AG04450 (cell line): Measurements from ENCODE around the gene PHOSPHO1. TPM values are rescaled to one million over a fixed set of nuclear protein-coding genes. Genes with fewer than 3 reads are reported as not detected.
A peak's percentile ranks its signal among the peaks of the same experiment; 100 is the strongest.

ENCODE experiments used
- CTCF ChIA-PET: fragments of 300-600, 350-600 bp; formaldehyde crosslinking; extraction: SDS; loops from one replicate; lab custom pipeline; 2022; ENCODE audit warnings: antibody characterized with exemption, inconsistent platforms; lab: Charles Lee
- POLR2A ChIA-PET: fragments of 350-600 bp; formaldehyde crosslinking; extraction: SDS; loops from one replicate; lab custom pipeline; 2021; ENCODE audit warnings: antibody characterized with exemption, inconsistent platforms; lab: Yijun Ruan, JAX
- DNase-seq: peaks from one replicate; pipeline ENCODE4 v3.0.0-alpha.2; 2011; ENCODE audit warnings: low read depth, low spot score
- H3K27ac ChIP-seq: one replicate; pipeline ENCODE4 v1.5.1; 2012; ENCODE audit warnings: low read depth, low read length, control low read depth
- H3K27me3 ChIP-seq: one replicate; pipeline ENCODE4 v1.6.0; 2012; ENCODE audit warnings: low read length; ENCODE audit not compliant: control insufficient read depth, insufficient read depth
- H3K4me3 ChIP-seq: 2 replicates; pipeline ENCODE4 v1.5.1; 2011; ENCODE audit warnings: mild to moderate bottlenecking, low read depth, low read length, control low read depth
- H3K9me3 ChIP-seq: 2 replicates; pipeline ENCODE4 v1.5.1; 2012; ENCODE audit warnings: low read length; ENCODE audit not compliant: control insufficient read depth, insufficient read depth
- polyA plus RNA-seq: library from polyadenylated mRNA; depleted of rRNA; stranded (reverse); fragments of >200 nt; gene quantifications from 2 replicates; pipeline ENCODE4 v1.2.3, GENCODE V29; 2011
- TF ChIP-seq, protein P1 (sequence below): IDR thresholded peaks from 2 replicates; pipeline ENCODE4 v1.5.1; 2011; ENCODE audit warnings: low read depth, low read length, control low read depth, inconsistent platforms

Gene PHOSPHO1
- polyA plus RNA-seq, 1 experiment: 0.05 TPM

DNA sequence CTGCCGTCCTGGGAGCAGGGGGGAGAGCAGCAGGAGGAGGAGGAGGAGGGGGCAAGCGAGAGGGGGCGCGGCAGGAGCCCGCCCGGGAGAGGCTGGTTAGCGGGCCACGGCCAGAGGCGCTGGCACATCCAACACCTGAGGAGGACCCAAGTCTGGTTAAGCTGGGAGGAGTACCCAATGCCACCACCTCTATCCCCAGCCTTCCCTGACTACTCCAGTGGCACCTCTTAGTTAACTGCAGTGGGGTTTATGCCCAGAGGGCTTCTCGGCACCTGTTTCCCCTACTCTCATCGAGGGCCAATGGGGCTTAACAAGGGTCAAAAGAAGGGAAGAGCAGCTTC is 5.6 kb downstream of the PHOSPHO1 start:
- Histone ChIP-seq H3K4me3 (no peak overlapping the region), H3K9me3 (peaks cover 6% of the 10 kb centered on the region; the same call in 1 of the 2 replicates), H3K27ac (no peak overlapping the region), H3K27me3 (peaks cover 59% of the 10 kb centered on the region)
- TF ChIP-seq, protein P1, sequence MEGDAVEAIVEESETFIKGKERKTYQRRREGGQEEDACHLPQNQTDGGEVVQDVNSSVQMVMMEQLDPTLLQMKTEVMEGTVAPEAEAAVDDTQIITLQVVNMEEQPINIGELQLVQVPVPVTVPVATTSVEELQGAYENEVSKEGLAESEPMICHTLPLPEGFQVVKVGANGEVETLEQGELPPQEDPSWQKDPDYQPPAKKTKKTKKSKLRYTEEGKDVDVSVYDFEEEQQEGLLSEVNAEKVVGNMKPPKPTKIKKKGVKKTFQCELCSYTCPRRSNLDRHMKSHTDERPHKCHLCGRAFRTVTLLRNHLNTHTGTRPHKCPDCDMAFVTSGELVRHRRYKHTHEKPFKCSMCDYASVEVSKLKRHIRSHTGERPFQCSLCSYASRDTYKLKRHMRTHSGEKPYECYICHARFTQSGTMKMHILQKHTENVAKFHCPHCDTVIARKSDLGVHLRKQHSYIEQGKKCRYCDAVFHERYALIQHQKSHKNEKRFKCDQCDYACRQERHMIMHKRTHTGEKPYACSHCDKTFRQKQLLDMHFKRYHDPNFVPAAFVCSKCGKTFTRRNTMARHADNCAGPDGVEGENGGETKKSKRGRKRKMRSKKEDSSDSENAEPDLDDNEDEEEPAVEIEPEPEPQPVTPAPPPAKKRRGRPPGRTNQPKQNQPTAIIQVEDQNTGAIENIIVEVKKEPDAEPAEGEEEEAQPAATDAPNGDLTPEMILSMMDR: no peak
- POLR2A ChIA-PET: no interaction called here
- no peak for DNase-seq
- CTCF ChIA-PET: interaction anchor here (0.6 to 5.5 kb wide), 3 partner anchors 24 to 44 kb away, joined by 3 to 42 read pairs (median 3); no protein-coding TSS in a partner anchor

DNA sequence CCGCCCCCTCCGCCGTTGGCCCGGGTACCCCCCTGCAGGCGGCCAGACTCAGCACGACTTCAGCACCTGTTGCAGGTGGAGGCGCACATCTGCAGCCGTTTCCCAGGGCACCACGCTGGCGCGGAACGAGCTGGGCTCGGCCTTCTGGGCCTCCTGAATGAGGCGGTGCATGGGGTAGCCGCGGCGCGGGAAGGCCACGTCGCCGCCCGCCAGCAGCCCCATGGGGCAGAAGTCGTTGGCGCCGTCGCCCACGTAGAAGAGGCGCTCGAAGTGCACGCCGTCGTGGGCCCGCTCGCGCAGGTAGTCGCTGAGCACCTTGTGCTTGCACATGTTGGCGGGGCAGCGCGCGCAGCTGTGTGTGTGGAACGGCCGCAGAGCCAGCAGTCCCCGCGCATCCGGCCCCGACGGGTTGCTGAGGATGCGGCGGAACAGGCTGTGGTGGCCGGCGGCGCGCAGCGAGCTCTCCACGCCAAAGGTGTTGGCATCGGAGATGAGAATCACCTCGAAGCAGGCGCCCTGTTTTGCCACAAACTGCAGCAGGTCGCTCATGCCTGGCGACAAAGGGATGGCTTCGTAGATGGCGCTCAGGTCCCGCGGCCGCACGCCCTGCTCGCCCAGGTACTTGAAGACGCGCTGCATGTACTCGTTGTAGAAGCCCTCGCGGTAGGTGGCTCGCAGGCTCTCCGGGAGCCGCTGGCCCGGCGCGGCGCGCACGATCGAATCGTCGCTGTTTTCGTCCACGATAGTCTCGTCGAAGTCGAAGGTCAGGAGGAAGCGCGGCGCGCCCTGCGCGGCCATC is 6.2 kb downstream of the PHOSPHO1 start:
- H3K4me3 ChIP-seq: no peak overlapping the region
- no peak overlapping the region for H3K27ac ChIP-seq
- POLR2A ChIA-PET: no interaction called here
- CTCF ChIA-PET: interaction anchor here (0.6 to 5.5 kb wide), 4 partner anchors 24 to 205 kb away, joined by 3 to 42 read pairs (median 3); no protein-coding TSS in a partner anchor
- H3K27me3 ChIP-seq: peaks cover 58% of the 10 kb centered on the region
- DNase-seq: no peak
- H3K9me3 ChIP-seq: peaks cover 6% of the 10 kb centered on the region; the same call in 1 of the 2 replicates
- TF ChIP-seq, protein P1: no peak

DNA sequence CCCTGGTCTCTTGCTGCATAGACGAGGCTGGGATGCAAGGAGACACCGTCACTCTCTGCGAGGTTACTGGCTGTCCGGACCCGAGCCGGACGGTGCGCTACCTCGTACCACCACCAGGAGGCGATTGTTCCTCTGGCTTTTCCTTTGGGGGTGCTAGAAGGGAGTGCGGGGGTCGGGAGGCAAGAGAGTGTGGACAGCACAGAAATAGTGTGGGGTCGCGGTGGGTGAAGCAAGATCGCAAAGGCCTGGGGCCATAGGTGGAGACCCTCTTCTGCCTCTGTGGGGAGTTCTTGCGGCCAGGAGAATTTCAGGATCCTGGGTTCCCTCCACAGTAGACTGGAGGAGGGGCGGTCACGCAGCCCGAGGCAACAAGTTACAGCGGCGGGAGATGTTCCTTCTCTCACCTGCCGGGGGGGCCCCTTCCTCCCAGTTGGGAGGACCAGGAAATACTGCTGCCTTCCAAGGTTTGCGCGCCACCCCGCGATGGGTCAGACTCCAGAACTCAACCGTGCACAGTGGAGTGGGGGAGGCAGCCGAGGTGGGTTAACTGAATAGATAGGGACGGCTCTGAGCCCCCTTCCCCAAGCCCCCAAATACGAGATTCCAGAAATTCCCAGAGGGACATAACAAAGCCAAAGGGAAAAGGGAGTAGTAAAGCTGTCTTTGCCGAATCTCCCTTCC is 6.9 kb downstream of the PHOSPHO1 start:
- ChIA-PET POLR2A (no interaction called here), CTCF (interaction anchor here (0.6 to 1.1 kb wide), 3 partner anchors 23 to 204 kb away, joined by 3 read pairs; no protein-coding TSS in a partner anchor)
- DNase-seq: no peak
- Histone ChIP-seq H3K4me3 (no peak overlapping the region), H3K27me3 (peaks cover 53% of the 10 kb centered on the region), H3K27ac (no peak overlapping the region), H3K9me3 (peaks cover 6% of the 10 kb centered on the region; the same call in 1 of the 2 replicates)
- TF ChIP-seq, protein P1: peak; percentile 86

DNA sequence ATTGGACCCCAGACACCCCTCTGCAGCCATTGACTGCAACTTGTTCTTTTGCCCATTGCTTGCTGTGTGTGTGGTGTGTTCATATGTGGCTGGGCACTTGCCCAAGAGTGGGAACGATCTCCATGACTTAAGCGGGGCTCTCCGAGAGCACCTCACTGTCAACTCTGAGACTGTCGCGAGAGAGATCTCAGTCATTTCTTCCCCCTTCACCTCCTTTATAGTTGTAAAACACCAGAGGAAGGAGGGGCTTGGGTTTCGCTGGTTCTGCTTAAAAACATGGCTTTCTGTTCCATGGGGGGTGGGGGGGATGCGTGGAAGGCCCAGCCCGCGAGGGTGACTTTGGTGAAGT is 7.4 kb downstream of the PHOSPHO1 start:
- H3K27ac ChIP-seq: no peak overlapping the region
- no peak overlapping the region for H3K4me3 ChIP-seq
- TF ChIP-seq, protein P1: no peak
- peaks cover 53% of the 10 kb centered on the region for H3K27me3 ChIP-seq
- POLR2A ChIA-PET: no interaction called here
- no peak for DNase-seq
- H3K9me3 ChIP-seq: peaks cover 6% of the 10 kb centered on the region; the same call in 1 of the 2 replicates
- CTCF ChIA-PET: interaction anchor here (1.3 kb wide), 1 partner anchor 66 kb away, joined by 3 read pairs; no protein-coding TSS in a partner anchor
